HG02759 (cell line): ENCODE measurements around the gene AHNAK.

ENCODE experiments used
- ATAC-seq: cut with Tn5 transposase; IDR thresholded peaks from one replicate; pipeline ENCODE4 v1.9.1; 2021; ENCODE audit warnings: mild to moderate bottlenecking, moderate library complexity; ENCODE audit not compliant: unreplicated experiment

Gene AHNAK

DNA sequence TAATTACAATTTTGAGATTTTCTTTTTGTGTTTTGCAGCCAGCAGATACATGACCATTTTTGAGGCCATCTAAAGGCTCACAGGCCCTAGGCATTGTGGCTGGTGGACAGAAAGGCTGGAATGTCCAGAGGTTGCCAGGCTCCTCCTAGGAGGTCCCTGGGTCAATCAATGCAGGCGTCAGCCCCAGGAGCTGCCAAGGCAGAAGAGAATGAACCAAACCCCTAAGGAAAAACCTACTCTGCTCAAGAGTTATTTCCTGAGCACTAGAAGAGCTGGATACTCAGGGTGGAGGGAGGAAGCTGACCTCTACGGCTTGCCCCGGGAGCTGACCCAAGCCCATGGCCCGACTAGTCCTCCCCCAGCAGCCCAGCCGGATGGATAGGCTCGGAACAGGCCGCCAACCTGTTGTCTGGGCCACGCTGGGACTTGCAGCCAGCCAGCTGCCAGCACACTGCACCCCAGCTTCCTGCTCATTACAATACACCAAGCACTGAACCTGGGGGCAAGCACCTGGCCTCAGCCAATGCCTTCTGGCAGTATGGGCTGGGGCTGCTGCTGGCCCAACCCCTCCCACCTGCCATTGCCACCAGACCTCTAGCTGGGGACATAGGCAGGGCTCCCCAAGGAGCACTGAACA is 133.4 kb downstream of the AHNAK start:
- ATAC-seq = no peak

DNA sequence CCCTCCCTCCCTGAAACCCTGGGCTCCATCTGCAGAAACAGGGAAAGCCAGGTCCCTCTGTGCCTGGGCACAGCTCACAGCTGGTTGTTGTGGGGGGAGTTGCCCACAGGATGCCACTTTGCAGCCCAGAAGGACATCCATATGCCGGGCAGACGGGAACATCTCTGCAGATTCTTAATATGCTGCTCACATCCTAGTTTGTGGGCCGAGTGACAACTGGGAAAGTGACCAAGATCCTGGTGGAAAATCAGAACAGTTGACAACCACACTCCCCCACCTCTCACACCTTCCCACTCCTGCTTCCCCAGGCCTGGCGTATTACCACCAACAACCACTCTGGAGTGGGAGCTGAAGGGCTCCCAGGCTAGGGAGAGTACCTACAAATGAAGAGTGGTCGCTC is 135.1 kb downstream of the AHNAK start:
- ATAC-seq = no peak

DNA sequence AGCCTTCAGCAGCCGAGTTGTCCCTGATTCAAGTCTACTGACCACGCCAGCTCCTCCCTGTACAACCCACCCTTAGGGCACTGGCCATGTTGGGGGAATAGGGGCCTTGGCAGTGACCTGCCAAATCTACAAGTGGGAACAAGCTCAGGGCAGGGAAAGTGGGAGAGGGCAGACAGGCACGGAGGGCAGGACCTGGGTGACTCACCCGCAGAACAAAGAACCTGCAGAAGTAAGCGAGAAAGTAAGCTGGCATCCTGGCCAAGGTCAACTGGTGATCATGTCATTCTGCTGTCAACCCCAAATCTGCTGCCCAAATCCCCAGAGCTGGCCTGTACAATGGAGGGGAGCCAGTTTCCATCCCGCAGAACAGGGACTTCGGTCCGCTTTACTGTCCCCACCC is 135.6 kb downstream of the AHNAK start:
- ATAC-seq = no peak

DNA sequence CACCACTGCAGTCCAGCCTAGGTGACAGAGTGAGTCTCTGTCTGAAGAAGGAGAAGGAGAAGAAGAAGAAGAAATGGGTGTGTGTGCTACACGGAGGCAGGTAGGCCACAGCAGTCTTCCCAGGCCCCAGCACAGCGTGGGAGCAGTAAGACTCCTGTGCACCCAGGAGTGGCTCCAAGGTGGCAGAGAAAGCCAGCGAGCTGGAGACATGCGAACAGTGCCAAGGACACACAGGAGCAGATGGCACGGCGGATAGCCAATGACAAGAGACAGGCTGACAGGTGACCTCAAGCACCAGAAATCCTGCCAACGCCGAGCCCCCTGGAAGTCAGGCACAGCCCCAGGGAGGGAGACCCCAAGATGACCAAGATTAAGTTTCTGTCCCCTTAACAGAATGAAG is 136.8 kb downstream of the AHNAK start:
- no peak for ATAC-seq

DNA sequence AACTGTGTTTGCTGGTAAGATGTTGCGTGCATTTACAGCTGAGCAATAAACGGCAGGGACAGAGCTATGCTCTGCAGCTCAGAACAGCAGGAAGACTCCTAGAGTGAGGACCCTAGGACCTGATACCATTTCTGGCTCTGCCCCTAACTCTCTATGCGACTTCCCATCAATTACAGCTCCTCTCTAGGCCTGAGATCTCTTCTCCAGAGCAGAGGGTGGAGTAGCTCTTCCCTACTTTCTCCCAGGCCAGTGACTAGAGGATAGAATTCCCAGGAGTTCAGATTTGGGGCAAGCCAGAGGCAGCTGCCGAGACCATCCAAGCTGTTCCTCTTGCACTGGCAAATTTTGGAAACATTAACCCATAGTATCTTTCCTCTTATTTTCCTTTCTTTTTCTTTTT is 140.6 kb downstream of the AHNAK start:
- ATAC-seq = no peak

DNA sequence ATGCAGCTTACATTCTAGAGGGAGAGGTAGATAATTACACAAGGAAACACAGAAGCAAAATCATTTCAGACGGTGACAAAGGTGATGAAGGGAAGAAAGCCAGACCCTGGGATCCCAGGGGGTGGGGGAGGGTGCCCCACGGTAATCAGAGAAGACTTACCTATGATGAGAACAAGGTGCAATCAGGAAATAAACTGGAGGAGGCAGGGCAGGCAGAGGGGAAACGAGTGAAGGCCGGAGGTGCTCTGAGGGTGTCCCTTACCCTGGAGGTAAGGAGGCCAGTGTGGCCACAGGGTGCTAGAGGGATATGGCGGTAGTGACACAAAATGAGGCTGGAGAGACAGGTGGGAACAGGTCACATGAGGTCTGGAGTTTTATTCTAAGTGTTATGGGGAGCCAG is 141.7 kb downstream of the AHNAK start:
- no peak for ATAC-seq

DNA sequence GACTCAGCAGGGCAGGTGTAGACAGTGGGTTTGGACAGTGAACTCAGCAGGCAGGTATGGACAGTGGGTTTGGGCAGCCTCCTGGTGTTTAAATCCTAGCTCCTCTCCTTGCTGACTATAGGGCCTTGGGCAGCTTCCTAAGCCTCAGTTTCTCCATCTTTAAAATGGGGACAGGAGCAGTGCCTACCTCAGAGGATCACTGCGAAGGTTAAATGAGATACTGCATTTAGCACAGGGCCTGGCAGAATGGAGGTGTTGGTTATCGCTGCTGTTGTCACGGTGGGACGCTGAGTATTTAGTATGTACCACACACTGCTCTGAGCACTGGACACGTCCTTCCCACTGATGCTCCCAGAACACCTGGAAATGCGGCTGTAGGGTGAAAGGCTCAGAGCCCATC is 142.2 kb downstream of the AHNAK start:
- ATAC-seq = no peak

DNA sequence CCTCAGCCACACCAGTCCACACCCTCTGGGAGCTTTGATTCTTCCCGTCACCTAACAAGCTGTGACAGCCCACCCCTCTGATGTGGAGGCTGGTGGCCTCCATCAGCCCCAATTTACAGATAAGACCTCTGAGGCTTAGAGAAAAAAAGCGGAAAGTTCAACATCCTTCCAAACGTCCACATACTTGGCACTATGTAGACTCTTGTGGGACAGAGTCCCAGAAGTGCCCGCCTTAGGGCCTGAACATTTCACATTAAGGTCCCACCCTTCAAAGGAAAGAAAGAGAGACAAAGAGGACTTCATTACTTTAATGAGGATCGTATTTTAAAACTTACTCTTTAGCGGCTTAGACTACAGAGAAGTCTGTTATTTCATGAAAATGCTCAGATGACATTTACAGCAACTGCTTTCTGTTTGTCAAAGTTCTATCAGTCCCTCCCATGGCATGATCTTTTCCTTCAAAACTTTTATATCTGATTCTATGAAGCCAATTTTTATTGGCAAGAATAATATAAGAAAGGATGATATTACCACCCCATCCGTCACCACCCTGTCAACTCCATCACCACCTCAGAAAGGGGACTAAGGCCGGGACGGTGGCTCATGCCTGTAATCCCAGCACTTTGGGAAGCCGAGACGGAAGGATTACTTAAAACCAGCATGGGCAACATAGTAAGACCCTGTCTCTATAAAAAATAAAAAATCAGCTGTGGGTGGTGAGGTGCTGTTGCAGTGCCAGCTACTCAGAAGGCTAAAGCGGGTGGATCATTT is 143.5 kb downstream of the AHNAK start:
- ATAC-seq = no peak

DNA sequence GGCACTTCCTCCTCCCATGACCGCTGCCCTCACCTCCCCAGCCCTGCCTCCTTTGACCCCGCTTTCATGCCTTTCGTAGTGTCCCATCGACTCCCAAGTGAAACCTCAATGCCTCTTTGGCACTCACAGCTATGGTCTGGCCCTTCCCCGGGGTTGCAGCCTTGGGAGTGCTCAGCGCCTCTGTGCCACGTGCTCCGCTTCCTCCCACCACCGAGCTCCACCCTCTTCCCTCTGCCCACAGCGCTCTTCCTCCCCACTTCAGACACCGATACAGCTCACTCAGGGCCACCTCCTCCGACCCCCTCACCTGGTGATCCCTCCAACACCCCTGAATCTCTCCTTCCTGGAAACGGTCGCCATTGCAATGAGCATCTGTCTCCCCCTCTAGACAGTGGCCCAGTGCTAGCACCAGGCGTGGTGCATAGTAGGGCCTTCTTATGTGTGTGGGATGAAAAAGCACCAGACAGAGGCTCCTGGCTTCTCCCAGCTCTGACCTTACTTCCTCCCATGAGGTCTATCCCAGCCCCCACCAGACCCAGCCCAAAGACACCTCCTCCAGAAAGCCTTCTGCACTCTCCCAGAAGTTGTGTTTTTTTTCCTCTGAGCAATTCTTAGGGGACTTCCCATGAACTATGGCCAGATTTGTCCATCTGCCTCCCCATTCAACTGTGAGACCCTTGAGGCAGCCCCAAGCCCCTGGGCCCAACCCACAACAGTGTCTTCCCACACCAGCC is 144.2 kb downstream of the AHNAK start:
- no peak for ATAC-seq

DNA sequence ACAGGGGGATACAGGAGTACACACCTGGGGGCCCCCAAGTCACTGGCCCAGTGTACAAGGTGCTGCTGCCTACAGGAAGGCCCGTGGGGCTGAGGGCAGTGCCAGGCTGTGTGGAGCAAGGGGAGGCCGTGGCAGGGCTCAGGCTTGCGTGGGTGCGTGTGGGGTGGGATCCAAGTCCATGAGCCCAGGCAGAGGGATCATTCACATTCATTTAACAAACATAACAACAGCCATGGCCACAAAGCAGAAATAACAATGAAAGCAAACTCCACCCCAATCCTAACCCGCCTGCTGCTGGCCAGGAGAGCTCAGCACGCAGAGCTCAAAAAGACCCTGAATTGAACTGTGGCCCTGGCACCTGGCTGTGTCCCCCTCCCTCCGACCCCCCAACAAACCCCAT is 144.8 kb downstream of the AHNAK start:
- no peak for ATAC-seq

DNA sequence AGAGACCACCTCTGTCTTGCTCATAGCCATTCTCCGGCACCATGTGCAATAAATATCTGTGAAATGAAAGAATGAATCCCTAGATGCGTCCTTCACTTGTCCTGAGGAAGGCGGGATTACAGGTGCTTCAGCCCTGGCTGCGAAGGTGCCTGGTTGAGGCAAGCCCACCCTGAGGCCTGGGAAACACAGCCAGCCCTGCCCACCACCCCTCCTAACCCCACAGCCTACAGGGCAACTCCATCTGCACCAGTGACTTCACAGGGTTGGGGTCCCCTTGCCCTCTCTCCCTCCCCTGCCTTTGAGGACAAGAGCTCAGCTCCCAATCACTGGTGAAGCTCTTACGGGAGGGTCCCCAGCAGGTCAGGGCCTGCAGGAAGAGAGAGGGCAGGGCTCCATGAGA is 145.2 kb downstream of the AHNAK start:
- no peak for ATAC-seq

DNA sequence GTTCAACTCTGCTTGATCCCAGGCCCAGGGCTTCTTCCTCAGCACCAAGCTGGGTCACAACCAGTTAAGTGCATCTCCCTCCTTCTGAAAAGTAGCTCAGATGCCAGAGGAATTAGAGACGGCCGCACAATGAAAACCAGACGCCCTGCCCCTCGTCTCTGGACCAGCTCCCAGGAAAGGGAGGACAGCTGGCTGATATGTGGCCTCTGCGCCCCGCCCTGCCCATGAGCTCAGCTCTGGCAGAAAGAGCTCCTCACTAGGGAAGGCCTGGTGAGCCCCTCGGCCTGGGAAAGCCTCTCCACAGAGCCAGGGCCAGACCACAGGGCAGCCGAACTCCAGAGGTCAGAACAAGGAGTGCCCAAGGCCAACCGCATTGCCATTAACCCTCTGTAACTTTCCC is 145.8 kb downstream of the AHNAK start:
- no peak for ATAC-seq

DNA sequence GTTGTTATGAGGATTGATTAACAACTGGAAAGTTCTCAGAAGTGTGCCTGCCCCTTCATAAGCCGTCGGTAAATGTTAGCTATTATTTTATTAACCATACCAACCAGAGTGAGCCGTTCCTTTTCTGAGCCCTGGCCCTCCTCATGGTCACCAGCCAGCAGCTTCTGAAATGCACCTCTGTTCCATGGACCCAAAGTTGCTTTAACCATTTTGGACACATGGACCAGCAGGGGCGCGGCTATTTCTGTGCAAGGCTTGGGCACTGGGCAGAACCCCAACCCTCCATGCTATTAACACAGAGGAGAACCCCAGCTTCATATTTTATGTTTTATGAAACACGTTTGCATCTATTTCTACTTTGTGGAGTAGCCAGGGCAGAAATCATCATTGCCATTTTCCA is 146.3 kb downstream of the AHNAK start:
- ATAC-seq = no peak

DNA sequence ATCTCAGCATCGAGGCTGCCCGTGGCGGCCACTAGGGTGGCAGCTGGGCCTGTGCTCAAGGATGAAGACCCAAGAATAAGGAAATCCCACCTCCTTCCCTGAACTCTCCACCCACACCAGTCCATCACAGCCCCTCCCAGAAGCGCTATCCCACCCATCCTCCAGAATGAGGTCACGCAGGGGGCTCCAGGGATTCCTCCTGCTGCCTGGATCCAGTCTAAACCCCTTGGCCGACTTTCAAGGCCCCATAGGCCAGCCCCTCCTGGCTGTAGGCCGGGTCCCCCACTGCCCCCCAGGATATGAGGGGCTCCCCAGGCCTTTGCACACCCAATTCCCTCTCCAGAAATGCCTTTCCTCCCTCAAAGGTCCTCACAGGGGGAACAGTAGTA is 146.7 kb downstream of the AHNAK start:
- no peak for ATAC-seq

DNA sequence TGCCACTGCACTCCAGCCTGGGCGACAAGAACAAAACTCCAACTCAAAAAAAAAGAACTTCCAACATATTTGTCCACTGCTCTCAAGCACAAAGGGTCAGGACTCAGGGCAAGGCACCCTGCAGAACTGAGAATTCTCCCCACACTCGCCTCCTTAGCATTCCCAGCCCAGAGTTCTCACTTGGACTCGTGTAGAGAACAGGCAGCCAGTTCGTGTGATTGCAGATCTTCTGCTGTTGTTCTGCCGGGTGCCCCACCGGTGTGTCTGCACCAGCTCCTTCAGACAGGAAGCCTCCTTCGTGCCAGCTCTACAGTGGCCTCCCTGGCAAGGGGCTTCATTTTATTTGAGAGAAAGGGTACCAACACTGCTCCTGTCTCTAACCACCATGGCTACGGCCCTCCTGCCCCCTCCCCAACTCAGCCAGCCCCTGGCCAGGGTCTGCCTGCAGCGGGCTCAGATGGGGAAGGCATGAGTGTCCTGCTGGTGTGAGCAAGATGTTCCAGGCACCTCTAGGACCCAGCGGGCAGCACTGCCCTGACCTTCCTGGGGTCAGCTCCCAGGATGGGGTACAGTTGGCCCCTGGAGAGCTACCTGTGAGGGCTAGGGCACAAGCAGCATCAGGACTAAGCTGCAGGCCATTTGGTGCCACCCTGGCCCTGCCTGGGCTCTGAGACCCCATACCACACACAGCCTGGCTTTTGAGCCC is 147.3 kb downstream of the AHNAK start:
- no peak for ATAC-seq

DNA sequence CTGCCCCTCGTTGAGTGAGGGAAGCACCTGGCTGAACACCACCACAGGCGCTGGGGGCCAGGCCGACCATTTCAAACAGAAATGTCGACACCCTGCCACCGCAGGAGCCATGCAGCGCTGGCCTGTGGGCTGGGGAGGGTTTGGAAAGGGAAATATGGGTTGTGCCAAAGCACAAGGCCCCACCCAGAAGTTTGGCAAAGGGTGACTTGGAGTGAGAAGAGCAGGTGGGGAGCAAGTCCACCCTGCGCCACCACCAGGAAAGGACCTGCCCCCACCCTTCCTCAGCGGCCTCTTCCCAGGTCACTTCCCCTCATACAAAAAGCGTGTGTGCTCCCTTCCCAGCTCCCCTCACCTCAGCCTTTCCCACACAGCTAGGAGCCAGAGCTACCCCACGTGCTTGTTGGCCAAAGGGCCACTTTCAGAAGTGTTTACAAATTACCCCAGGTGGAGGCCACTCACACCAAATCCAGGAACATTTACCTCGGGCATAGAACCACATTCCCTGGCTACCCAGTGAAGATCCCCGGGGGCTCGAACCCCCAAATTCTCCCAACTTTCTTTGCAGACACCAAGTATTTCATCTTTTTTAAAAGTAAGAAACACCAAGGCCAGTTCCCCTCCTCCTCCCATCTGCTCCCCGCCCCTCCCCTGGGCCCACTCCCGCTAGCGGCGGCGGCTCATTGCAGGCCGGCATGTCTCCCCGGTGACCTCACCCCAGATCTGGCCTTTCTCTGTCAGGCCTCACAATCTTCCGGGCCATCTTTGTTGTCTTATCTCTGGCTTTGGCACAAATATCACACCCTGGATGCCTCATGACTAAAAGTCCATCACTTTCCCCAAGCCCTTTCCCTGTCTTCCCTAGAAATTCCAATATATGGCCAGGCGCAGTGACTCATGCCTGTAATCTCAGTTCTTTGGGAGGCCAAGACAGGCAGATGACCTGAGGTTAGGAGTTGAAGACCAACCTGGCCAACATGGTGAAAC is 148.3 kb downstream of the AHNAK start:
- ATAC-seq = no peak

DNA sequence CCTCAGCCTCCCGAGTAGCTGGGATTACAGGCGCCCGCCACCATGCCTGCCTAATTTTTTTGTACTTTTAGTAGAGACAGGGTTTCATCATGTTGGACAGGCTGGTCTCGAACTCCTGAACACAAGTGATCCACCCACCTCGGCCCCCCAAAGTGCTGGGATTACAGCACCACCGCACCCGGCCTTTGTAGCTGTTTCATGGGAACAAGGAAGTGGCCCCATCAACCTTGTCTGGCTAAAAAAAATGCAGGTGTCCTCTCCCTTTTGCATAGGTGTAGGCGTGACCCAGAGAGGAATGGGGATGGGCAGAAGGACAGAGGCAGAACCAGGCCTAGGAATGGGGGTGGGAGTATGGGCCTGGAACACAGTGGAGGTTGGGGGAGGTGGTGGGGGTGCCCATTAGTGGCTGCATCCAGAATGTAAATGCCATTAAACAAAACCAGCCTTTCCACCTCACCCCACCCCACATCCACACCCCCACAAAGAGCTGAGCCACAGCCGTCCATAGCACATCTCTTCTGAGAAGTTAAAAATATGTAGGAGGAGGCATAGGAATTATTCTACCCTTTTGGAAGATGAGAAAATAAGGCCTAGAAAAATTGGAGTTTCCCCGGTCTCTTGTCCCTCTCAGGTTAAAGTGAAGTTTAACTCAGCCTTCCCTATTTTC is 150.6 kb downstream of the AHNAK start:
- no peak for ATAC-seq

DNA sequence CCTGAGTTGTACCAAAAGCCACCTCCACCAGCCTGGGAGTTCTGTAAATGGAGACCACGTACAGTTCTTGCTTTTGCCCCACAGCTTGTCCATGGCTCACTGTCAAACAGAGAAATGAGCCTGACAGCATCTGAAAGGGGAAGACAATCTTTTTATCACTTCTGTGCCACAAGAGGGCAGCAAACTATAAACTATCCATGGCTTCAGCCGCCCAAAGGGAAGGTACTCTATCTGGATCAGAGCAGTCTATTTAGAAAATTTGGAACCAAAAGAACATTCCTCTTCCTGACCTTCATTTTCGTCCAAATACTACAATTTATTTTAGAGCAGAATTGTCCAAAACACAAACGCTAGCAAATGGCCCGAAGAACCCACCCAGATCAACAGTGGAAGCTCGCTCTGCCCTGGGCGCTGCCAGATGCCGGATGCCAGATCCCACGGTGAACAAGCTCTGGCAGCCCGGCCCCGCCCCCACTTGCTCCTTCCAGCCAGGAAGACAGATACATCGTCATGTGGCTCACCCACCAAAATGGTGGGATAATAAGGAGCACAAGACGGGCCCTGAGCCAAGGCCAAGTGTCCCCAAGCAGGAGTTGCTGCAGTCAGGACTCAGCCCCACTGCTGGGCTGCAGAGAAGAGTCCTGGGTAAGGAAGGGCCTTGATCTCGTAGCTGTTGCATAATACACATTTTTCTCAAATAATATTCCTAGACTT is 151.6 kb downstream of the AHNAK start:
- ATAC-seq = no peak

DNA sequence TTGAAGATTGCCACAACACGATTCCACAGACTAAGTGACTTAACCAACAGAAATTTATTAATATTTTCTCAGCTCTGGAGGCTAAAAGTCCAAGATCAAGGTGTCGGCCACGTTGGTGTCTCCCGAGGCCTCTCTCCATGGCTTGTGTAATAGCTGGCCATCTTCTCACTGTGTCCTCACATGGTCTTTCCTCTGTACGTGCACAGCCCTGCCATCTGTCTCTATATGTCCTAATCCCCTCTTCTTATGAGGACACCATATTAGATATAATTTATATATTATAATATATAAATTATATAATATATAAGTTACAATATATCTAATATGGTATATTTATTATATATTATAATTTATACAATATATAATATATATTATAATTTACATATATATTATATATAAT is 152.9 kb downstream of the AHNAK start:
- ATAC-seq = no peak
